Ishikawa (cell line): ENCODE data around the gene ANKRD28.

Source experiments
- CEBPB ChIP-seq: IDR thresholded peaks from 2 replicates; pipeline ENCODE4 v1.6.1; 2012
- CREB1 ChIP-seq: IDR thresholded peaks from 2 replicates; pipeline ENCODE4 v1.6.1; 2012; ENCODE audit warnings: low read depth
- EGR1 ChIP-seq: IDR thresholded peaks from 2 replicates; pipeline ENCODE4 v1.6.1; 2012
- EP300 ChIP-seq: IDR thresholded peaks from 2 replicates; pipeline ENCODE4 v1.6.1; 2012; ENCODE audit warnings: borderline replicate concordance
- FOXM1 ChIP-seq: IDR thresholded peaks from 2 replicates; pipeline ENCODE4 v1.6.1; 2012; ENCODE audit warnings: low read depth, borderline replicate concordance
- MAX ChIP-seq: IDR thresholded peaks from 2 replicates; pipeline ENCODE4 v1.6.1; 2012
- NFIC ChIP-seq: IDR thresholded peaks from 2 replicates; pipeline ENCODE4 v1.6.1; 2012
- RAD21 ChIP-seq: IDR thresholded peaks from 2 replicates; pipeline ENCODE4 v1.6.1; 2012; ENCODE audit warnings: low read depth
- REST ChIP-seq: IDR thresholded peaks from 2 replicates; pipeline ENCODE4 v1.6.1; 2012; ENCODE audit warnings: low read depth, mild to moderate bottlenecking
- TAF1 ChIP-seq: IDR thresholded peaks from 2 replicates; pipeline ENCODE4 v1.6.1; 2012; ENCODE audit warnings: low read depth, mild to moderate bottlenecking
- TEAD4 ChIP-seq: IDR thresholded peaks from 2 replicates; pipeline ENCODE4 v1.6.1; 2012
- USF1 ChIP-seq: IDR thresholded peaks from 2 replicates; pipeline ENCODE4 v1.6.1; 2012
- YY1 ChIP-seq: IDR thresholded peaks from 2 replicates; pipeline ENCODE4 v1.6.1; 2012; ENCODE audit warnings: low read depth
- ZBTB7A ChIP-seq: IDR thresholded peaks from 2 replicates; pipeline ENCODE4 v1.6.1; 2012; ENCODE audit warnings: low read depth

GRCh38 chr3:15815696-15816095 lies 17.9 kb upstream of the ANKRD28 start:
- no peak for TF ChIP-seq TAF1
- no peak for TF ChIP-seq YY1
- no peak for TF ChIP-seq MAX
- no peak for TF ChIP-seq CREB1
- TF ChIP-seq REST: no peak
- TF ChIP-seq TEAD4: no peak
- TF ChIP-seq RAD21: peak; percentile 43
- TF ChIP-seq EP300: no peak
- no peak for TF ChIP-seq CEBPB
- TF ChIP-seq FOXM1: no peak
- no peak for TF ChIP-seq USF1
- TF ChIP-seq ZBTB7A: no peak
- no peak for TF ChIP-seq EGR1
- TF ChIP-seq NFIC: no peak
